Measurements from ENCODE around the gene CCN2. TPM values are rescaled to one million over a fixed set of nuclear protein-coding genes. Genes with fewer than 3 reads are reported as not detected.

CCN2 gene
- total RNA-seq, 3 donors from 2014 or later = 91.1 to 122 (median 95.0) TPM

DNA sequence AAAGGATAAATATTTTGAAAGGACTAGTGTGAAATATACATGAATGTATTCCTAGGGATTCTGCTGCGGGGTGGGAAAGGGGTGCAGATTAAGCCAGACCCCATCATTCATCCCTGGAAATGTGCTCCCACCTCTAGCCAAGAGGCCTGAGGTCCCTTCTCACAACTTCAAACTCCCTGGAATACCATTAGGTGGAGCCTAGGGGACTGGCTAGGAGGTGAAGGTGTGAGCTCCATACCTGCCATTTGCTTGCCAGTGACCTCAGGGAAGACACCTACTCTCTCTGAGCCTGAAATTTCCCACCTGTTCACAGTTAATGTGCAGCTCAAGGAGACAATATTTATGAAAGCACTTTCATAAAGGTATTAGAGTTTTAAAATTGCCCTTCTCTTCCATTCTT, 4.7 kb upstream of the CCN2 start:
- no peak for DNase-seq (ENCODE audit: low spot score in 2 of 2)
- H3K4me1 ChIP-seq = no peaks in the 10 kb centered on the region
- intact Hi-C loops (cut with DNase I; ENCODE audit: low total_unique reads) = no loop called here
- no peak overlapping the region for H3K27ac ChIP-seq
- H3K9me3 ChIP-seq = no peaks in the 10 kb centered on the region
- H3K36me3 ChIP-seq = no peaks in the 10 kb centered on the region
- no peaks in the 10 kb centered on the region for H3K27me3 ChIP-seq
- no peak overlapping the region for H3K4me3 ChIP-seq
- TF ChIP-seq, protein P1, sequence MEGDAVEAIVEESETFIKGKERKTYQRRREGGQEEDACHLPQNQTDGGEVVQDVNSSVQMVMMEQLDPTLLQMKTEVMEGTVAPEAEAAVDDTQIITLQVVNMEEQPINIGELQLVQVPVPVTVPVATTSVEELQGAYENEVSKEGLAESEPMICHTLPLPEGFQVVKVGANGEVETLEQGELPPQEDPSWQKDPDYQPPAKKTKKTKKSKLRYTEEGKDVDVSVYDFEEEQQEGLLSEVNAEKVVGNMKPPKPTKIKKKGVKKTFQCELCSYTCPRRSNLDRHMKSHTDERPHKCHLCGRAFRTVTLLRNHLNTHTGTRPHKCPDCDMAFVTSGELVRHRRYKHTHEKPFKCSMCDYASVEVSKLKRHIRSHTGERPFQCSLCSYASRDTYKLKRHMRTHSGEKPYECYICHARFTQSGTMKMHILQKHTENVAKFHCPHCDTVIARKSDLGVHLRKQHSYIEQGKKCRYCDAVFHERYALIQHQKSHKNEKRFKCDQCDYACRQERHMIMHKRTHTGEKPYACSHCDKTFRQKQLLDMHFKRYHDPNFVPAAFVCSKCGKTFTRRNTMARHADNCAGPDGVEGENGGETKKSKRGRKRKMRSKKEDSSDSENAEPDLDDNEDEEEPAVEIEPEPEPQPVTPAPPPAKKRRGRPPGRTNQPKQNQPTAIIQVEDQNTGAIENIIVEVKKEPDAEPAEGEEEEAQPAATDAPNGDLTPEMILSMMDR (IDR thresholded peaks at IDR 0.05) = no peak
- TF ChIP-seq POLR2AphosphoS5 (IDR thresholded peaks at IDR 0.05) = no peak
- no peak for TF ChIP-seq POLR2A (IDR thresholded peaks at IDR 0.05)

DNA sequence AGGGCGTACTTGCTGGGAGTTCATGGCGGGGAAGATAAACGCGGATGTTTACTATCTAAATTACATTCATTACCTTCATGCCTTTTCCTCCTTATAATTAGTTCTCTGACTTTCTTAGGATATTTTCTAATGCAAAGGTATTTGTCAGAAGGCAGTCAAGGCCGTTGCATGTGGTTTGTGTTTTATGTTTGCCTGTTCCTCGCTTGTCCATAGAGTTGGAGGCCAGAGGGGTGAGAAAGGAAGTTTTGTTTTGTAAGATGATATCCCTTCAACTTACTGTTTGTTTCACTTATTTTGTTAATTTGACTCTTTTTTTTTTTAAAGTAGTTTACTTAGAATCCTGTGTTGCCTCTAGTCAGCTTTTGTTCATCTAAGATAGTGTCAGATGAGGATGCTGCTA, 4.0 kb upstream of the CCN2 start:
- H3K27me3 ChIP-seq = no peaks in the 10 kb centered on the region
- H3K4me1 ChIP-seq = no peaks in the 10 kb centered on the region
- no peak for DNase-seq (ENCODE audit: low spot score in 2 of 2)
- H3K4me3 ChIP-seq = peak overlapping the region in 1 of 3 donors; percentile 38
- peak overlapping the region in 1 of 2 donors; percentile 57 for H3K27ac ChIP-seq
- intact Hi-C loops (cut with DNase I; ENCODE audit: low total_unique reads) = no loop called here
- no peaks in the 10 kb centered on the region for H3K36me3 ChIP-seq
- TF ChIP-seq POLR2AphosphoS5 (IDR thresholded peaks at IDR 0.05) = no peak
- TF ChIP-seq, protein P1 (IDR thresholded peaks at IDR 0.05) = no peak
- TF ChIP-seq POLR2A (IDR thresholded peaks at IDR 0.05) = no peak
- no peaks in the 10 kb centered on the region for H3K9me3 ChIP-seq

DNA sequence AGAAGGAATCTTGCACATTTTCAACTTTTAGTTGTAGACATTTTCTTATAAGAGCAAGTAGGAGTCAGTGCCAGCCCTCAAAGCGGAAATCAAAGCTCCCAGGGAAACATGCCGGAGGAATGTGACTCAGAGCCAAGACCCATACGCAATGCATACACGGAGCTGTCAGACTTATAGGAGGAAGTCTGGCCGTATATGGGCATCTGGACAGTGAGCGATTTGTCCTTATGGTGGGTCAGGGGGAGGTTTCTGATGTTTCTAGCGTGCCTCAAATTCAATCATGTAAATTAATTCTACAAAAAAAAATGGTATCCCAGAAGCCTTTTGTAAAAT, 3.6 kb upstream of the CCN2 start:
- peak; percentile 67 to 68 for DNase-seq (ENCODE audit: low spot score in 2 of 2)
- H3K4me3 ChIP-seq = peak overlapping the region in 1 of 3 donors; percentile 38

DNA sequence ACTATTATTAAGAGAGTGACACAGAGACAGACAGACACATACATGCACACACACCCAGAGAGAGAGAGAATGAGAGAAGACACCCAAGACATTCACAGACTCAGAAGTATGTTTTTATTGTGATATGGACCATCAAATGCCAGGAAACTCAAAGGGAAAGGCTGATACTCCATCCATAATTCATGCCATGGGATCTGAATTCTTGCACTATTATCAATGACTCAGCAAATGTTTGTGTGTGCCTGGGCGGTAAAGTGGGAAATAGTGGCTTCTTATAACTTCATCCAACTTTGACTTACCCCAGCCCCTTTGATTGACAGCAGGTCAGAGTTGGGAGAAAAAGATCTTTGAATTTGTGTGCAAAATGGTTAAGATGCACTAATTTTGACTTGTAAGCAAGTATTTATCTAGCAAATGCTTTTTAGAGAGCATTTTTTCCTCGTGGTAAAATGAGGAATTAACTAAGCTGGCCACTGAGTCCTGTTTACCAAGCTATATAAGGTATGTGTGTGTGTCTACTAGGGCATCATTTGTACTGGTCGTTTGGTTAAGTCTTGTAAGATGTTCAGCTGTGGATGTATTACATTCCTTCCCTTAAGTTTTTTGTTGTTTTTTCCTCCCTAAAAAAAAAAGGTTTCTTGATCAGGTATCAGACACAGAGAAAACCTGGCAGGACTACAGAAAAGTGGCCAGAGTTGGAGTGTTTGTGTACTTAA, 3.0 kb upstream of the CCN2 start:
- no peak for DNase-seq (ENCODE audit: low spot score in 2 of 2)
- Histone ChIP-seq H3K27ac (peak overlapping the region in 1 of 2 donors; percentile 57), H3K36me3 (no peaks in the 10 kb centered on the region), H3K4me1 (no peaks in the 10 kb centered on the region), H3K9me3 (no peaks in the 10 kb centered on the region), H3K4me3 (peak overlapping the region in 1 of 3 donors; percentile 38), H3K27me3 (no peaks in the 10 kb centered on the region)
- TF ChIP-seq, protein P1 (IDR thresholded peaks at IDR 0.05) = no peak
- TF ChIP-seq POLR2AphosphoS5 (IDR thresholded peaks at IDR 0.05) = no peak
- no peak for TF ChIP-seq POLR2A (IDR thresholded peaks at IDR 0.05)
- intact Hi-C loops (cut with DNase I; ENCODE audit: low total_unique reads) = no loop called here

More for the DNA sequence above, 3.6 kb upstream of the CCN2 start:
- no peaks in the 10 kb centered on the region for H3K4me1 ChIP-seq
- no peak for TF ChIP-seq POLR2A (IDR thresholded peaks at IDR 0.05)
- TF ChIP-seq POLR2AphosphoS5 (IDR thresholded peaks at IDR 0.05) = no peak
- no peaks in the 10 kb centered on the region for H3K27me3 ChIP-seq
- peak overlapping the region in 1 of 2 donors; percentile 57 for H3K27ac ChIP-seq
- intact Hi-C loops (cut with DNase I; ENCODE audit: low total_unique reads) = no loop called here
- H3K9me3 ChIP-seq = no peaks in the 10 kb centered on the region
- no peaks in the 10 kb centered on the region for H3K36me3 ChIP-seq

DNA sequence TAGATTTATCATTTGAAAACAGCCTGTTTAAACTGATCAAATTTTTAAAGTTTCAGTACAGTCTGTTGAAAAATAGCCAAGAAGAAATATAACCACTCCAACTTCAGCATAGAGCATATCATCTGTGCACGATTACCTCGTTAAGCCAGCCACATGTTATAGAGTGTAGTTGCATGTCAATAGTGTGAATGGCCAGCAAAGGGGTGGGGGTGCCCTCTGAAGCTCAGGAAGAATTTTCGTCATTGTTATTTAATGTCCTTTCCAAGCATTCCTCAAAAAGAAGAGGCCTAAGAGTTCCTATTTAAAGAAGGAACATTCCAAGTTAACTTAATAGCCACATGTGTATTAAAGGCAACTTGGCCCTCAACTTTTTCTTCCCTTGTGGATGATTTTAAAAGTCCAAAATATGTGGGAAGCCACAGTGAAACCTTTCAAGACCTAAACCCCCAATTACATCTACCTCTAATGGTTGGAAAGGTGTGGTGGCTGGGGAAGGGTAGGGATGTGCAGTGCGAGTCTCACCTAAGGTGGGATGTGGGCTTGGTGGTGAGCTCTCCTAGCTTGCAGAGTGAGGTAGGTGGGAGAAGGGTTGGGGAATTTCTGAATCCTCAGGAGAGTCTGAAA, 1.8 kb upstream of the CCN2 start:
- no peaks in the 10 kb centered on the region for H3K27me3 ChIP-seq
- H3K9me3 ChIP-seq = no peaks in the 10 kb centered on the region
- no peak overlapping the region for H3K4me3 ChIP-seq
- H3K36me3 ChIP-seq = no peaks in the 10 kb centered on the region
- H3K4me1 ChIP-seq = no peaks in the 10 kb centered on the region
- DNase-seq (ENCODE audit: low spot score in 2 of 2) = no peak
- intact Hi-C loops (cut with DNase I; ENCODE audit: low total_unique reads) = no loop called here
- no peak overlapping the region for H3K27ac ChIP-seq
- TF ChIP-seq POLR2AphosphoS5 (IDR thresholded peaks at IDR 0.05) = no peak
- TF ChIP-seq, protein P1 (IDR thresholded peaks at IDR 0.05) = no peak
- TF ChIP-seq POLR2A (IDR thresholded peaks at IDR 0.05) = no peak

Data from breast epithelium (tissue), 4 donors.